HEK293 (cell line): ENCODE results near the gene PDE12.

Experiments used
- MEIS1 ChIP-seq: sonication (generic); formaldehyde crosslinking; IDR thresholded peaks from 2 replicates; pipeline ENCODE4 v1.8.1; 2022; ENCODE audit warnings: missing genetic modification reagents, mild to moderate bottlenecking, borderline replicate concordance
- ZNF24 ChIP-seq: fragments of 450-650 bp; formaldehyde crosslinking; IDR thresholded peaks from 2 replicates; pipeline ENCODE4 v1.5.1; 2016; ENCODE audit warnings: missing biosample characterization, missing genetic modification characterization
- ZSCAN23 ChIP-seq: fragments of 450-650 bp; formaldehyde crosslinking; IDR thresholded peaks from 2 replicates; pipeline ENCODE4 v1.5.1; 2016; ENCODE audit warnings: missing biosample characterization, missing genetic modification characterization
- TF ChIP-seq, protein P1 (sequence below): fragments of 450-650 bp; formaldehyde crosslinking; IDR thresholded peaks from 2 replicates; pipeline ENCODE4 v1.5.1; 2016; ENCODE audit warnings: missing biosample characterization, missing genetic modification characterization
- TF ChIP-seq, protein P2 (sequence below): fragments of 450-650 bp; formaldehyde crosslinking; IDR thresholded peaks from 2 replicates; pipeline ENCODE4 v1.5.1; 2016; ENCODE audit warnings: missing biosample characterization, missing genetic modification characterization
- TF ChIP-seq, protein P3 (sequence below): fragments of 450-650 bp; formaldehyde crosslinking; IDR thresholded peaks from 2 replicates; pipeline ENCODE4 v1.5.1; 2016; ENCODE audit warnings: missing biosample characterization, missing genetic modification characterization

DNA sequence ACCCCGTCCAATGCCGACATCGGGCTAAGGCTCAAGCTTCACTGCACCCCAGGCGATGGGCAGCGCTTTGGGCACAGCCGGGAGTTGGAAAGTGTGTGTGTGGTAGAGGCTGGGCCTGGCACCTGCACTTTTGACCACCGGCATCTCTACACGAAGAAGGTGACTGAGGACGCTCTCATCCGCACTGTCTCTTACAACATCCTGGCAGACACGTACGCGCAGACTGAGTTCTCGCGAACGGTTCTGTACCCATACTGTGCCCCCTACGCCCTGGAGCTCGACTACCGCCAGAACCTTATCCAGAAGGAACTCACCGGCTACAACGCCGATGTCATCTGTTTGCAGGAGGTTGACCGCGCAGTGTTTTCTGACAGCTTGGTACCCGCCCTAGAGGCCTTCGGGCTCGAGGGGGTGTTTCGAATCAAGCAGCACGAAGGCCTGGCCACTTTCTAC, 1.0 kb downstream of the PDE12 start:
- TF ChIP-seq MEIS1 (CRISPR knock-in tag) (no peak), ZNF24 (tag by site-specific recombination) (no peak), ZSCAN23 (tag by site-specific recombination) (no peak)
- TF ChIP-seq, protein P1, sequence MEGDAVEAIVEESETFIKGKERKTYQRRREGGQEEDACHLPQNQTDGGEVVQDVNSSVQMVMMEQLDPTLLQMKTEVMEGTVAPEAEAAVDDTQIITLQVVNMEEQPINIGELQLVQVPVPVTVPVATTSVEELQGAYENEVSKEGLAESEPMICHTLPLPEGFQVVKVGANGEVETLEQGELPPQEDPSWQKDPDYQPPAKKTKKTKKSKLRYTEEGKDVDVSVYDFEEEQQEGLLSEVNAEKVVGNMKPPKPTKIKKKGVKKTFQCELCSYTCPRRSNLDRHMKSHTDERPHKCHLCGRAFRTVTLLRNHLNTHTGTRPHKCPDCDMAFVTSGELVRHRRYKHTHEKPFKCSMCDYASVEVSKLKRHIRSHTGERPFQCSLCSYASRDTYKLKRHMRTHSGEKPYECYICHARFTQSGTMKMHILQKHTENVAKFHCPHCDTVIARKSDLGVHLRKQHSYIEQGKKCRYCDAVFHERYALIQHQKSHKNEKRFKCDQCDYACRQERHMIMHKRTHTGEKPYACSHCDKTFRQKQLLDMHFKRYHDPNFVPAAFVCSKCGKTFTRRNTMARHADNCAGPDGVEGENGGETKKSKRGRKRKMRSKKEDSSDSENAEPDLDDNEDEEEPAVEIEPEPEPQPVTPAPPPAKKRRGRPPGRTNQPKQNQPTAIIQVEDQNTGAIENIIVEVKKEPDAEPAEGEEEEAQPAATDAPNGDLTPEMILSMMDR (tag by site-specific recombination), result no peak
- TF ChIP-seq, protein P2, sequence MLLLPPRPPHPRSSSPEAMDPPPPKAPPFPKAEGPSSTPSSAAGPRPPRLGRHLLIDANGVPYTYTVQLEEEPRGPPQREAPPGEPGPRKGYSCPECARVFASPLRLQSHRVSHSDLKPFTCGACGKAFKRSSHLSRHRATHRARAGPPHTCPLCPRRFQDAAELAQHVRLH (tag by site-specific recombination), result no peak
- TF ChIP-seq, protein P3, sequence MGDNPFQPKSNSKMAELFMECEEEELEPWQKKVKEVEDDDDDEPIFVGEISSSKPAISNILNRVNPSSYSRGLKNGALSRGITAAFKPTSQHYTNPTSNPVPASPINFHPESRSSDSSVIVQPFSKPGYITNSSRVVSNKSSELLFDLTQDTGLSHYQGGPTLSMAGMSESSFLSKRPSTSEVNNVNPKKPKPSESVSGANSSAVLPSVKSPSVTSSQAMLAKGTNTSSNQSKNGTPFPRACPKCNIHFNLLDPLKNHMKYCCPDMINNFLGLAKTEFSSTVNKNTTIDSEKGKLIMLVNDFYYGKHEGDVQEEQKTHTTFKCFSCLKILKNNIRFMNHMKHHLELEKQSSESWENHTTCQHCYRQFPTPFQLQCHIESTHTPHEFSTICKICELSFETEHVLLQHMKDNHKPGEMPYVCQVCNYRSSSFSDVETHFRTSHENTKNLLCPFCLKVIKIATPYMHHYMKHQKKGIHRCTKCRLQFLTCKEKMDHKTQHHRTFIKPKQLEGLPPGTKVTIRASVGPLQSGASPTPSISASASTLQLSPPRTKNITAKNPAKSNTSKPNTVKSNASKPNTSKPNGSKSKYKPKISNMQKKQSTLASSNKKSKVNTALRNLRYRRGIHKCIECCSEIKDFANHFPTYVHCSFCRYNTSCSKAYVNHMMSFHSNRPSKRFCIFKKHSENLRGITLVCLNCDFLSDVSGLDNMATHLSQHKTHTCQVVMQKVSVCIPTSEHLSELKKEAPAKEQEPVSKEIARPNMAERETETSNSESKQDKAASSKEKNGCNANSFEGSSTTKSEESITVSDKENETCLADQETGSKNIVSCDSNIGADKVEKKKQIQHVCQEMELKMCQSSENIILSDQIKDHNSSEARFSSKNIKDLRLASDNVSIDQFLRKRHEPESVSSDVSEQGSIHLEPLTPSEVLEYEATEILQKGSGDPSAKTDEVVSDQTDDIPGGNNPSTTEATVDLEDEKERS (tag by site-specific recombination), result no peak
